ENCODE measurements around the gene USP26.

- TF ChIP-seq CTCF (IDR thresholded peaks at IDR 0.05) (no peak), EP300 (IDR thresholded peaks at IDR 0.05) (no peak)
These were observed 89.5 kb downstream of the USP26 start for GRCh38 chrX:133007458-133007857.
